CD14-positive monocyte (primary cell): ENCODE results near the gene MGAM2. TPM values are rescaled to one million over a fixed set of nuclear protein-coding genes. Genes with fewer than 3 reads are reported as not detected.

Experiments
- DNase-seq, 3 donors: peaks; one replicate each; pipeline ENCODE4 v3.0.0-alpha.2; 2011 to 2022
- H2AFZ ChIP-seq: 2 replicates; pipeline ENCODE4 v1.6.0; 2012; ENCODE audit warnings: mild to moderate bottlenecking, low read depth, low read length, inconsistent platforms; ENCODE audit not compliant: insufficient read depth, poor library complexity, severe bottlenecking
- H3K27ac ChIP-seq, 2 donors: 1 replicate in 1 of 2; 2 replicates in 1 of 2; pipeline ENCODE4 v1.5.1; 2012 to 2013; ENCODE audit warnings: low read length in 2 of 2, control low read depth in 1 of 2, inconsistent platforms in 1 of 2, low read depth in 1 of 2, mild to moderate bottlenecking in 1 of 2
- H3K27me3 ChIP-seq, 2 donors: one replicate each; pipeline versions ENCODE4 v1.6.0 to v1.6.1; 2011 to 2013; ENCODE audit warnings: low read length in 2 of 2; ENCODE audit not compliant: control insufficient read depth in 2 of 2, insufficient read depth in 2 of 2
- H3K36me3 ChIP-seq, 2 donors: replicated peaks in 1 of 2; 1 replicate in 1 of 2; 2 replicates in 1 of 2; pipeline versions ENCODE4 v1.5.1 to v1.6.1; 2012 to 2013; ENCODE audit warnings: low read length in 2 of 2, control low read depth in 1 of 2, inconsistent platforms in 1 of 2, mild to moderate bottlenecking in 1 of 2; ENCODE audit not compliant: insufficient read depth in 2 of 2, control insufficient read depth in 1 of 2
- H3K4me1 ChIP-seq, 2 donors: 1 replicate in 1 of 2; 2 replicates in 1 of 2; pipeline versions ENCODE4 v1.5.1 to v1.6.1; 2012 to 2013; ENCODE audit warnings: low read length in 2 of 2, control low read depth in 1 of 2, inconsistent platforms in 1 of 2, mild to moderate bottlenecking in 1 of 2, moderate library complexity in 1 of 2; ENCODE audit not compliant: insufficient read depth in 2 of 2, control insufficient read depth in 1 of 2
- H3K4me2 ChIP-seq: replicated peaks from 2 replicates; pipeline ENCODE3; 2012; ENCODE audit warnings: low read length, moderate library complexity, mild to moderate bottlenecking; ENCODE audit not compliant: poor library complexity, severe bottlenecking; ENCODE audit errors: extremely low read depth
- H3K4me3 ChIP-seq, 3 experiments: fragments of 200-600 bp in 1 of 3; sonication (generic) in 1 of 3; replicated peaks in 1 of 3; 1 replicate in 2 of 3; 2 replicates in 1 of 3; pipeline ENCODE4 v1.5.1; 2011 to 2013; ENCODE audit warnings: low read length in 3 of 3, mild to moderate bottlenecking in 3 of 3, control low read depth in 2 of 3, low read depth in 2 of 3, inconsistent platforms in 1 of 3, moderate library complexity in 1 of 3
- H3K79me2 ChIP-seq: 2 replicates; pipeline ENCODE4 v1.6.0; 2012; ENCODE audit warnings: mild to moderate bottlenecking, control low read depth, inconsistent platforms, low read length, moderate library complexity; ENCODE audit not compliant: insufficient read depth
- H3K9ac ChIP-seq: 2 replicates; pipeline ENCODE4 v1.6.0; 2017; ENCODE audit warnings: low read length, mild to moderate bottlenecking; ENCODE audit not compliant: insufficient read depth, poor library complexity, severe bottlenecking
- H3K9me3 ChIP-seq, 2 donors: replicated peaks in 1 of 2; 1 replicate in 1 of 2; 2 replicates in 1 of 2; pipeline versions ENCODE4 v1.5.1 to v1.6.1; 2012 to 2013; ENCODE audit warnings: low read length in 2 of 2, control low read depth in 1 of 2; ENCODE audit not compliant: control insufficient read depth in 1 of 2, insufficient read depth in 1 of 2
- H4K20me1 ChIP-seq: 2 replicates; pipeline ENCODE4 v1.6.0; 2012; ENCODE audit warnings: mild to moderate bottlenecking, low read length, control low read depth, moderate library complexity; ENCODE audit not compliant: insufficient read depth
- H3K27ac Mint-ChIP-seq, 7 donors: one replicate each; pipeline ENCODE4 v1.8.0; 2020; ENCODE audit warnings: mild to moderate bottlenecking in 7 of 7, mixed read lengths in 7 of 7, moderate library complexity in 6 of 7, inconsistent platforms in 2 of 7
- H3K27me3 Mint-ChIP-seq, 3 donors: one replicate each; pipeline ENCODE4 v1.8.0; 2021 to 2022; ENCODE audit warnings: low read depth in 3 of 3, mild to moderate bottlenecking in 3 of 3, mixed read lengths in 3 of 3, moderate library complexity in 3 of 3, inconsistent platforms in 1 of 3
- H3K36me3 Mint-ChIP-seq, 2 donors: one replicate each; pipeline ENCODE4 v1.8.0; 2020; ENCODE audit warnings: mixed read lengths in 2 of 2, inconsistent platforms in 1 of 2, mild to moderate bottlenecking in 1 of 2
- H3K4me1 Mint-ChIP-seq: one replicate; pipeline ENCODE4 v1.8.0; 2020; ENCODE audit warnings: mild to moderate bottlenecking, mixed read lengths
- H3K4me3 Mint-ChIP-seq, 2 donors: one replicate each; pipeline ENCODE4 v1.8.0; 2020; ENCODE audit warnings: mild to moderate bottlenecking in 2 of 2, mixed read lengths in 2 of 2, moderate library complexity in 1 of 2
- H3K9me3 Mint-ChIP-seq, 7 donors: one replicate each; pipeline ENCODE4 v1.8.0; 2020 to 2022; ENCODE audit warnings: mixed read lengths in 7 of 7, mild to moderate bottlenecking in 6 of 7, moderate library complexity in 6 of 7, inconsistent platforms in 2 of 7
- CTCF ChIP-seq: fragments of 200-600 bp; IDR thresholded peaks from one replicate; pipeline ENCODE4 v1.8.0; 2022; ENCODE audit warnings: antibody characterized with exemption, mild to moderate bottlenecking
- WGBS: methylation state at CpG from one replicate; pipeline ENCODE4 v1.1.5; 2013; ENCODE audit warnings: missing lambda C conversion rate; ENCODE audit not compliant: insufficient coverage; 5-methylcytosine and 5-hydroxymethylcytosine counted together
- intact Hi-C, 2 donors: fragments of 100-400 bp; cut with micrococcal nuclease; formaldehyde crosslinking; loops; one replicate each; pipeline versions ENCODE4 v1.15.0 to v1.15.1; 2023
- polyA plus RNA-seq, 3 donors: library from polyadenylated mRNA; depleted of rRNA in 1 of 3; unstranded in 2 of 3; stranded (reverse) in 1 of 3; fragments of 300-500 nt in 2 of 3; fragments of >200 nt in 1 of 3; fragmentation: Illumina TruSeq in 2 of 3; gene quantifications; 1 replicate in 2 of 3; 2 replicates in 1 of 3; pipeline ENCODE4 v1.2.3, GENCODE V29; 2012 to 2021

The MGAM2 gene
- polyA plus RNA-seq, 3 donors = 0.08 TPM; not detected in 2

DNA sequence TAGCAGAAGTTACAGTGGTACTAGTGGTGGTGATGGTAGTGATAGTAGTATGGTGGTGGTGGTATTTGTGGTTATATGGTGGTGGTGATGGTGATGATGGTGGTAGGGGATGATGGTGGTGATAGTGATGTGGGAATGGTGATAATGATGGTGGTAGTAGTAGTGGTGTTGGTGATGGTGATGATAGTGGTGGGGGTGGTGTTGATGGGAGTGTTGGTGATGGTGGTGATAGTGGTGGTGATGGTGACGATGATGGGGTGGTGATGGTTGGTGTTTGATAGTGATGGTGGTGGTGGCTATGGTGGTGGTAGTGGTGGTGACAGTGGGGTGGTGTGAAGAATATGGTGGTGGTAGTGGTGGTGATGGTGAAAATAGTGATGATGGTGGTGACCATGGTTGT lies 27.9 kb upstream of the MGAM2 start:
- no peaks in the 10 kb centered on the region for H3K9me3 ChIP-seq
- no peak overlapping the region for H3K9ac ChIP-seq
- TF ChIP-seq CTCF = no peak
- H3K27me3 ChIP-seq = no peaks in the 10 kb centered on the region
- Mint-ChIP-seq H3K27me3 (no peaks in the 10 kb centered on the region), H3K4me1 (no peaks in the 10 kb centered on the region), H3K4me3 (no peak overlapping the region), H3K9me3 (peaks cover 0 to 4% (median 0%) of the 10 kb centered on the region in 7 donors), H3K27ac (no peak overlapping the region), H3K36me3 (peaks cover 19 to 46% of the 10 kb centered on the region in 2 donors)
- no peaks in the 10 kb centered on the region for H3K36me3 ChIP-seq
- no peak overlapping the region for H3K4me2 ChIP-seq
- no peaks in the 10 kb centered on the region for H4K20me1 ChIP-seq
- intact Hi-C loops = no loop called here
- no peak overlapping the region for H3K4me3 ChIP-seq
- H3K27ac ChIP-seq = no peak overlapping the region
- H3K79me2 ChIP-seq = no peaks in the 10 kb centered on the region
- no peak overlapping the region for H2AFZ ChIP-seq
- no peak for DNase-seq
- no peaks in the 10 kb centered on the region for H3K4me1 ChIP-seq
- 100% methylated on average over 1 of the region's 1 CpG for WGBS

GRCh38 chr7:142085428-142085827 lies 26.1 kb upstream of the MGAM2 start:
- intact Hi-C loops = no loop called here
- no peaks in the 10 kb centered on the region for H3K27me3 Mint-ChIP-seq
- TF ChIP-seq CTCF = no peak
- H3K9me3 Mint-ChIP-seq = peaks cover 0 to 4% (median 0%) of the 10 kb centered on the region in 7 donors
- no peaks in the 10 kb centered on the region for H3K36me3 ChIP-seq
- H3K4me2 ChIP-seq = no peak overlapping the region
- H3K4me3 Mint-ChIP-seq = no peak overlapping the region
- H4K20me1 ChIP-seq = no peaks in the 10 kb centered on the region
- DNase-seq = no peak
- H3K27ac Mint-ChIP-seq = no peak overlapping the region
- 71% methylated on average over 1 of the region's 4 CpGs for WGBS
- no peaks in the 10 kb centered on the region for H3K27me3 ChIP-seq
- no peaks in the 10 kb centered on the region for H3K4me1 Mint-ChIP-seq
- H3K79me2 ChIP-seq = no peaks in the 10 kb centered on the region
- no peak overlapping the region for H2AFZ ChIP-seq
- no peak overlapping the region for H3K27ac ChIP-seq
- H3K9me3 ChIP-seq = no peaks in the 10 kb centered on the region
- no peak overlapping the region for H3K4me3 ChIP-seq
- H3K9ac ChIP-seq = no peak overlapping the region
- H3K36me3 Mint-ChIP-seq = peaks cover 10 to 35% of the 10 kb centered on the region in 2 donors
- no peaks in the 10 kb centered on the region for H3K4me1 ChIP-seq
